SK-N-MC (cell line): ENCODE data around the gene PALD1.

Experiments used
- EZH2 ChIP-seq: fragments of 200-600 bp; sonication (generic); IDR thresholded peaks from one replicate; pipeline ENCODE4 v1.6.1; 2017; ENCODE audit warnings: antibody characterized with exemption
- FOXP2 ChIP-seq: optimal IDR thresholded peaks from 2 replicates; pipeline ENCODE3; 2011; ENCODE audit warnings: mild to moderate bottlenecking, moderate library complexity; ENCODE audit not compliant: insufficient read depth; ENCODE audit errors: extremely low read length, control extremely low read depth
- POLR2AphosphoS5 ChIP-seq: IDR thresholded peaks from 2 replicates; pipeline ENCODE4 v1.6.1; 2012; ENCODE audit warnings: mild to moderate bottlenecking, low read depth, low read length, borderline replicate concordance

DNA sequence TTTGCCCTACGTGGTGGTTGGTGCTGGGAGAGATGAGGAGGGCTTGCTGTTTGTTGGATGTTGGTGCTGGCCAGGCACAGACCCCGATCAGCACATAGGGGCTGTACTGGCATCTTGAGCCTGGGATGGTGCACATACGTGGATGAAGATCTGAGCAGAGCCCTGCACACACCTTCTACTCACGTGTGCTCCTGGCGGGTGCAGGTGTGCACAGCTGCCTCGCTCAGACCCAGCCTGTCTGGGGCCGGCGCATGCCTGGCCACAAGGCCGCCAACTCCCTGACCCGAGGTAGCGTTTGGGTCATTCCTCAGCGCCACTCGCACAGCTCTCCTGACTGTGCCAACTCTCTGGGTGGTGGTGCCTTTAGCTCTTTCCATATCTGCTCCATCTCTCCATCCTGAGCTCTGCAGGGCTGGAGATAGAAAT lies 18.6 kb downstream of the PALD1 start:
- TF ChIP-seq POLR2AphosphoS5 (no peak), EZH2 (no peak), FOXP2 (no peak)
